ENCODE measurements around the gene CDC25A.

DNA sequence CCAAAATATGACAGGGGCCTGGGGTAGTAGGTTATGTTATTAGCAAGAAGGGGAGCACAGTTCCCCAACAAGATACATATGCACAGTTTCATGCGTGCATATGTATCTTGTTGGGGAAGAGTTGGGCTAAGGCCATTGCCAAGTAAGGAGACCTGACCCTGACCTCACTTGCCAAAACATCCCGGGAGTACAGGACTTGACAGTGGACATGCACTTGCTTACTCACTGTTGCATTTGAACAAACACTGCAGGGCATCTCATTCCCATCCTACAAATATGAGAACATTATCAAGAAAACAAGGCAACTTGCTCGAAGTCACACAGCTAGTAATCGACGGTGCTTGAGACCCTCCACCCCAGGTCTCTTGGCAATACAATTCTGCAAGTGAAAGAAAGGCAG is 30.3 kb upstream of the CDC25A start:
- TF ChIP-seq, protein P1, sequence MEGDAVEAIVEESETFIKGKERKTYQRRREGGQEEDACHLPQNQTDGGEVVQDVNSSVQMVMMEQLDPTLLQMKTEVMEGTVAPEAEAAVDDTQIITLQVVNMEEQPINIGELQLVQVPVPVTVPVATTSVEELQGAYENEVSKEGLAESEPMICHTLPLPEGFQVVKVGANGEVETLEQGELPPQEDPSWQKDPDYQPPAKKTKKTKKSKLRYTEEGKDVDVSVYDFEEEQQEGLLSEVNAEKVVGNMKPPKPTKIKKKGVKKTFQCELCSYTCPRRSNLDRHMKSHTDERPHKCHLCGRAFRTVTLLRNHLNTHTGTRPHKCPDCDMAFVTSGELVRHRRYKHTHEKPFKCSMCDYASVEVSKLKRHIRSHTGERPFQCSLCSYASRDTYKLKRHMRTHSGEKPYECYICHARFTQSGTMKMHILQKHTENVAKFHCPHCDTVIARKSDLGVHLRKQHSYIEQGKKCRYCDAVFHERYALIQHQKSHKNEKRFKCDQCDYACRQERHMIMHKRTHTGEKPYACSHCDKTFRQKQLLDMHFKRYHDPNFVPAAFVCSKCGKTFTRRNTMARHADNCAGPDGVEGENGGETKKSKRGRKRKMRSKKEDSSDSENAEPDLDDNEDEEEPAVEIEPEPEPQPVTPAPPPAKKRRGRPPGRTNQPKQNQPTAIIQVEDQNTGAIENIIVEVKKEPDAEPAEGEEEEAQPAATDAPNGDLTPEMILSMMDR (IDR thresholded peaks at IDR 0.05 in 2 of 3, conservative IDR thresholded peaks at IDR 0.05 in 1 of 3; ENCODE audit: insufficient read depth in 2 of 3, low read depth in 1 of 3, low read length in 3 of 3), result no peak
- TF ChIP-seq EP300 (IDR thresholded peaks at IDR 0.05; ENCODE audit: low read length) (no peak), PHF8 (IDR thresholded peaks at IDR 0.05; ENCODE audit: borderline replicate concordance, low read length) (no peak), LARP7 (IDR thresholded peaks at IDR 0.05) (no peak), ZFP36 (IDR thresholded peaks at IDR 0.05; ENCODE audit: low read depth, low read length, partially characterized antibody) (no peak), ZNF830 (CRISPR knock-in tag; IDR thresholded peaks at IDR 0.05) (no peak), GTF2E2 (tag; IDR thresholded peaks at IDR 0.05) (no peak), FOXM1 (IDR thresholded peaks at IDR 0.05; ENCODE audit: low read depth) (no peak), FOXM1 (CRISPR knock-in tag; IDR thresholded peaks at IDR 0.05; ENCODE audit: low read depth) (no peak), EZH2 (IDR thresholded peaks at IDR 0.05; ENCODE audit: borderline replicate concordance, low read depth, low read length) (no peak), ADNP (tag; IDR thresholded peaks at IDR 0.05) (no peak)
